HG03175 (cell line): Measurements from ENCODE around the gene SLAMF9.

ENCODE experiments used
- ATAC-seq: cut with Tn5 transposase; IDR thresholded peaks from one replicate; pipeline ENCODE4 v1.9.1; 2021; ENCODE audit warnings: mild to moderate bottlenecking, moderate library complexity; ENCODE audit not compliant: unreplicated experiment

SLAMF9 gene

GRCh38 chr1:159934136-159935039, 19.6 kb downstream of the SLAMF9 start:
- ATAC-seq, result no peak

- ATAC-seq, result no peak
These were observed 20.7 kb downstream of the SLAMF9 start for GRCh38 chr1:159933347-159933746.

DNA sequence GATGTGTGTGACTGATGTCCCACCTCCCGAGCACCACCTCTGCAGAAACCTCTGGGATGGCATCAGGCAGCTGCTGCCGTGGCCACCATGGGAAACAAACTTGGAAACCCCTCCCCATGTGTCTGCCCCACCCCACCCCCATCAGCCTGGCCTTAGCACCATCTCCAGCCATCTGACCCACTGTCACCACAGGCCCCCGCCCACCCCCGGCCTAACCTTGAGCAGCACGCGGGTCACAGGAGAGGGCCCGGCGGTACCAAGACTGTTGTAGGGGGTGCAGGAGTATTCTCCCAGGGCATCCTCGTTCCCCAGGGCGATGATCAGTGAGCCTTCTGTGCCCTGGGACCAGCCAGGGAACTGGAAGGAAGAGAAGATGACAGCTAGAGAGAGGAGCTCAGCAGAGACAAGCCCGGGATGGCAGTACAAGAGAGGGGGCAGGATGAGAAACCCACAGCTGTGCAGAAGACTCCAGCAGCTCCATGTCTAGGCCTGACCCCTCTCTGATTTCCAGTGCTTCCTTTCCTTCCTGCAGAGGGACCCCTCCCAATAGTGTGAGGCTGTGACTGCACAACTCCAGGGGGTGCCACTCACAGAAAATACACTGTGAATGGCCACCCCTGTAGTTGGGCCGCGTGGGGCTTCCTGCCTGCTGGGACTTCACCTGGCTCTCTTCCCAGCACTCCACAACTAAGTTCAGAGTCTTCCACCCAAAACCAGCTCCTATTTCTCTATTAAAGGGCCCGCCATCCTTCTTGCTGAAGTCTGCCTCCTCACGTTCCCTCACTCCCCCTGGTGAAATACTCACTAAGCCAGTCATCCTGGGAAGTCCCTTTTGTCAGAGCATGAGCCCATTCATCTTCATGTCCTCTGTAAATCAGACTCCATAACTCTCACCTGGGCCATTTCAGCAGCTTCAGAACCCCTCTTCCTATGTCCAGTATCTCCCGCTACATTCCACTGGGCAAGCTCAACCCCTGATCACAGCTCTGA, 21.4 kb downstream of the SLAMF9 start:
- ATAC-seq, result no peak

GRCh38 chr1:159931795-159932173, 22.3 kb downstream of the SLAMF9 start:
- no peak for ATAC-seq

DNA sequence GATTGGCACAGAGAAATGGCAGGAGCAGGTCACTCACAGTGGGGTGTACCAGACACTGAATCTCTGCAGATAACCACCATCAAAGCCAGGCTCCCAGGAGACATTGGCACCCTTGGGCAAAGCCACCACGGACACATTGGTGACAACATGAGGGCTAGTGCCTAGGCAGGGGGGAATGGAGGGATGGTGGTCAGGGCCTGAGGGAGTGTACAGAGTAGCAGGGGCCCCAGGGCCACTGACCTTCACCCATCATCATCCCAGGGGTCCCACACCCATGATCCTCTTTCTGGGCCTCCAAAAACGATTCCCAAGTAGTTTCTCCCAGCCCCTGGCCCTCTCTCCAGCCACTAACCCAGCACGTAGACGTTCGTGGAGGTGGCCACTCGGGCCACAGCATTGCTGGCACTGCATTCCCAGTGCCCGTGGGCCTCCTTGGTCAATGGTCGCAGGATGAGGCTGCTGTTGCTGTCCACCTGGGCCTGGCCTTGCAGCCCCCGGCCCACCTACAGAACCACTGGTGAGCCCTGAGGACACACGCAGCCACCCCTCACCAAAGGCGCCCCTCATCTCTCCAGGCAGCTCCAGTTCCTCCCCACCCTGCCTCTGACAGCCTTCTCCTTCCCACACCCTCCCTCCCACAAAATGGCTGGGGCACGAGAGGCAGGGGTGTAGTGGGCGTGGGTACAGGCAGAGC, 22.8 kb downstream of the SLAMF9 start:
- ATAC-seq, result no peak

DNA sequence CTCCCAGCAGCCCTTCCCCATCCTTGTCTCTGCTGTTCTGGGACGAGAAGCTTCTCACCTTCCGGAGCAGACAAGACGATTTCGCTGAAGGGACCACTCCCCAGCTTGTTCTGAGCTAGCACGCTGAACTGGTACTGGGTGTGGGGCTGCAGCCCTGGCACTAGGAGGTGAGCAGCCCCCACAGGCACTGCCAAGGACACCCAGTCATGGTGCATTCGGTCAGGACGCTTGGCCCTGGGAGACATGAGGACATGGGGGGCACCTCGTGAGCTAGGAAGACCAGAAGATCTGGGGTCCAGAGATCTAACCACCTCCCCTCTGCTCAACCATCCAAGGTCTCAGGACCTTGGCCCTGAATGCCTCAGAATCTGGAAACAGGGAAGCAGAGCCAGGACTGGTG, 23.4 kb downstream of the SLAMF9 start:
- no peak for ATAC-seq

GRCh38 chr1:159930216-159930615, 23.8 kb downstream of the SLAMF9 start:
- ATAC-seq, result no peak

DNA sequence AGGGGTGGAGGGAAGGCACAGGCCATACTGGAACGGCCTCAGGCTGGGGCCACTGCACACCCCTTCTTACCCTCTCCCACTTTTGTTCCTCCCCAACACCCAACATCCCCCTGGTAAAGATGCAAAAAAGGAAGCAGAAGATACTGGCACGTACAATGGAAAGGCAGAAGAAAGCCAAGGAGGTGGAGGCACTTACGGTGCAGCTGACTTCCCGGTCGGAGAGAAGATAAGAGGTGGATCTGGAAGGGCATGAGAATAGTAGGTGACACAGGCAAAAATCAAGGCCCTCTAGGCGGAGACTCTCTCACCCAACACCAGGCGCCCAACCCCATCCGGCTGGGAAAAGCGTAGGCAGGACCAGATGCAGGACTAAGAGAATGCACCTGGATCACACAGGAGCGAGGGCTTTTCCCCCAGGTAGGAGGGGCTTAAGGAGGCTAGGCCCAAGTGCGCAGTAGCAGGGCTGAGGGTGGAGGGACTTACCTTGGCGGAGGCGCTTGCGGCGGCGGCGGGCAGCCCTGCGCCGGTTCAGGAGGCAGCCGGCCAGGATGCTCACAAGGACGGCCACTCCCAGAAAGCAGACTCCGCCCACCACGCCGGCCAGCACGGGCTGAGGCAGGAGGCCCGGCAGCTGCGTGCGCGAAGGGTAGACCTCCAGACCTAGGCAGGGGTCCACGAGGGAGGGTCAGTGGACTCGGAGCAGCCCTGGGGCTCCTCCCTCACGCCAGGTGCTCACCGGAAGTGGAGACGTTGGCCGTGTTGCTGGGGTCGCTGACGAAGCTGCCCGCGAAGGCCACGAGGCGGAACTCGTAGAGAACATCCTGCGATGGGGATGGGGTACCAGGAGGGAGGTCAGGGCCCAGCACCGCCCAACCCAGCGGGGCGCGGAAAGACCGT, 24.6 kb downstream of the SLAMF9 start:
- ATAC-seq, result no peak

- no peak for ATAC-seq
These were observed 25.5 kb downstream of the SLAMF9 start for GRCh38 chr1:159928491-159929050.

GRCh38 chr1:159927849-159928431, 26.1 kb downstream of the SLAMF9 start:
- ATAC-seq, result no peak

DNA sequence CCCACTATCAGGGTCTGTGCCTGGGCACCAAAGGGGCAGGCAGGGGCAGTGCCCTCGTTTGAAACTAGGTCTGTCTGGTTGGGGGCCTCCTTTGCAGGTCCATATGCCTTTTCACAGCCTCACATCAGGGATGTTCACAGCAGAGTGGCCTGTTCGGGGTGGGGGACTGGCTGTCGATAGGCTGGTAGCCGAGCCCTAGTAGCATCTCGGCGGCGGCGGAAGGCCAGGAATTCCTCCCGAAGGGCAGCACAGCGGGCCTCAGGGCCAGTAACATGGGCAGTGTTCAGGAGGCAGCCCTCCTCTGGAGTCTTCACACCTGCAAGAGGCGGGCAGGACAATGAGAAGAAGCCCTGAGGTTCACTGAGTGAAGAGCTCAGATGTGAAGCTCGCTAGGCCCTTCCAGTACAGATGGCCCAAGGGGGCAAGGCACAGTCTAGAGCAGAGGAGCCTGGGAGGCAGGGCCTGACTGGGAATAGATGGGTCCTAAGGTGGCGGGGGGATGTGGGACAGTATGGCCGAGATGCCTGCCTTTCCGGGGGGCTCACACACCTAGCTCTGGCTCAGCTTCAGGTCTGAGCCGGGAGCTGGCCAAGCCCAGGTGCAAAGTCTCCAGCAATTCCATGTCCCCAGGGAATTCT, 26.7 kb downstream of the SLAMF9 start:
- ATAC-seq, result no peak

DNA sequence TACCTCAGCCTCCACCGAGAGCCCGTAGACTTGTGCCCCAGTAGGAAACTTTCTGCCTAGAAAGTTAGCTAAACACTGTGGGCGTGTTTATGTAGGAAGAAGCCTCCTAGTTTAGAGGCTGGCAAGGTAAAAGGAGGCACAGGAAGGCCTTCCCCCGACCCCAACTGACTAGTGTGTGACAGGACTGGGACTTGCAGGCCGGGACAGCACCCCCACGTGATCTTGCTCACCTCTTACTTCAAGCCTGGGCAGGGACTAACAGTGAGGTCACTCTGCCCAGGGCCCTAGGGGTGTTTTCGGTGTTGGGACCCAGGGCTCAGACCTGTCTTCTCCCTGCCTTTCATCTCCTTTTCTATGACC, 28.3 kb downstream of the SLAMF9 start:
- peak; percentile 4 for ATAC-seq

GRCh38 chr1:159924791-159925718, 29.0 kb downstream of the SLAMF9 start, which contains the start of gene TAGLN2:
TSS of gene TAGLN2 (minus strand) at chr1:159925507. CDS start at chr1:159920509, 4,998 bp downstream.
- peak; percentile 57 for ATAC-seq

DNA sequence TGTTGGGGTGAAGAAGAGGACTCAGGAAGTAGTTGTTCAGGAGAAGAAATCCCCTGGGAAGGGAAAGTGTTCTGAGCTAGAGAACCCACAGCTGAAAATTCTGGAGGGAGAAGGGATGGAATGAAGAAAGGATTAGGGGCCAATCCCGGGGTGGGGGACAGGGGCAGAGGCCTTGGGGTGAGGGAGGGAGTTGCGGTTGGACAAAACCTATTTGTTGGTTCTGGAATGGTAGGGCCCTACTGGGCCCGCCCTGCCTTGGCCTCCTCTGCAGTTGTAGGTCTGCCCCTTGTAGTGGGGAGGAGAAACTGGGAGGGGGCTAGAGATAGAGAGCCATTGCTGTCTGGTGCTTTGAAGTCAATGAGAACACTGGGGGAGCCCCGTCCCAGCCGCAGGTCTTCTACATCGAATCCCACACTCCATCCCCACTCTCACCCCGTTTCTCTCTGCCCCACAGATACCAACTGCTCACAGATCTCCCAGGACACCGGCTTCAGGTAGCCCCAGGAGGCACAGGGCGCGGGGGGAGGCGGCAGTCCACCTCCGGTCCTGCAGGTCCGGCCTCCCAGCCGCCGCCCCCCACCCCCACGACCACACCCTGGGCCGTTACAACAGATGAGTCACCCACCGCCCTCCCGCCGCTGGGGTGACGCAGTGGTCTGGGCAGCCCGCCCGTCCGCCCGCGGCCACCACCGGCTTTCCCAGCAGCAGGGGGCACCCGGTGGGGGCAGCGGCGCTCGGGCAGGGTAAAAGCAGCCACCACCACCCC, 29.8 kb downstream of the SLAMF9 start:
- ATAC-seq, result peak; percentile 11

GRCh38 chr1:159923203-159924024, 30.6 kb downstream of the SLAMF9 start:
- ATAC-seq, result peak; percentile 45
